Activated CD8-positive, alpha-beta memory T cell treated with anti-CD3 and anti-CD28 coated beads, Interleukin-2, amount 50 U/mL, for 24 hours (primary cell): Measurements from ENCODE around the gene HECTD2.
"Not testable (repeated sequence)": the region's sequence is repeated elsewhere in the genome, so short reads cannot be mapped to it uniquely, and the experiment has no call there.

Experiments used
- DNase-seq: peaks from one replicate; pipeline ENCODE4 v3.0.0-alpha.2; 2020; ENCODE audit errors: extremely low read depth

Gene HECTD2

GRCh38 chr10:91474009-91474408 is 63.9 kb downstream of the HECTD2 start:
- no peak for DNase-seq

GRCh38 chr10:91477236-91477635 is 67.1 kb downstream of the HECTD2 start:
- DNase-seq = no peak

GRCh38 chr10:91479583-91479982 is 69.4 kb downstream of the HECTD2 start:
- DNase-seq = no peak

GRCh38 chr10:91487911-91488582 is 77.9 kb downstream of the HECTD2 start:
- DNase-seq = no peak

DNA sequence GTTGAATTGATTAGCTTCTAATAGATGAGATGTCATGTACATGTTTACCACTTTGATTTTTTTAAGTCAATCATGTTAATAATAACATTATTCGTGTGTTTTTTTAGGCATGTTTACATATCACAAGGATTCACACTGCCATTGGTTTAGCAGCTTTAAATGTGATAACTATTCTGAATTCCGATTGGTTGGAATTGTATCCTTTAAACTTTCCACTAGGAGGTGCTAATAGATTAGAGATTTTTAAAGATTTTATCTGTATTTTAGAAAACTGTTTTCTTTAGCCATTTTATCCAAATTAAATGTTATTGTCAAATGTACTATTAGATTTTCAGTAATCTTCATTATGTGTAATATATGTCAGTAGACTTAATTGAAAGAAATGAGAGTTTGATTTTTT is 83.2 kb downstream of the HECTD2 start:
- no peak for DNase-seq

DNA sequence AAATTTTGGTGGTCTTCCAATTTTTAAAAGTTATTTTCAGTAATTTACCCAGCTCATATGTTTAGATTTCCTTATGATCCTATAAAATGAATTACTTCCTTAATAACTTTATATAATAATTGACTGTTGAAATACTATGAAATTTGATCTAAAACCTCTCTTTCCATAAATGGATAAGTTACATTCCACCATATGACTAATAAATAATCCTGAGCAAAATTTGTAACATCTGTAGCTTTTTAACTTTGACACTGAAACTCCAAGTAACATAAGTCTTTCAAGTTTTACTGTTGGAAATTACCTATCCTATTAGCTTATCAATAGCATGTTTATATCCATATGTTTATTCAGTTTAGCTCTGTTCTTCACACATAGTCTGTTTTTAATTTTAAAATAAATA is 85.3 kb downstream of the HECTD2 start:
- DNase-seq = no peak

DNA sequence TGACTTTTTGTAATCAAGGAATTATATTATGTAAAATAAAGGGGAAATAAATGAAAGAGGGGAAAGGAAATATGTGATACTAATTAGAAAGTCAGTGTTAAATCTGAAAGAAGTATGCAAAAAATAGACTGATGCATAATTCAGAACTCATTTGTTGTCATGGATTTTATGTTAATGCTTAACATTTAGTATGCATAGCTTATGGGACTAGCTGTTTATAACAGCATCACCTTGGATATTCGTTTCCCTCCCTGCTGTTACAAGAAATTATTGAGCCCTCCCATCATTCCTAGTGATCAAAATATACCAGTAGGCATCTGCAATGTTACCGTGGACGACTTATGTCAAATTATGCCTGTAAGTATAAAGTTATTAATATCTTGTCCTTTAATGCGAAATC is 85.9 kb downstream of the HECTD2 start:
- DNase-seq = no peak

GRCh38 chr10:91511549-91512330 is 101.6 kb downstream of the HECTD2 start:
- DNase-seq = no peak

- DNase-seq = no peak
These were observed 102.3 kb downstream of the HECTD2 start for GRCh38 chr10:91512458-91512857.

DNA sequence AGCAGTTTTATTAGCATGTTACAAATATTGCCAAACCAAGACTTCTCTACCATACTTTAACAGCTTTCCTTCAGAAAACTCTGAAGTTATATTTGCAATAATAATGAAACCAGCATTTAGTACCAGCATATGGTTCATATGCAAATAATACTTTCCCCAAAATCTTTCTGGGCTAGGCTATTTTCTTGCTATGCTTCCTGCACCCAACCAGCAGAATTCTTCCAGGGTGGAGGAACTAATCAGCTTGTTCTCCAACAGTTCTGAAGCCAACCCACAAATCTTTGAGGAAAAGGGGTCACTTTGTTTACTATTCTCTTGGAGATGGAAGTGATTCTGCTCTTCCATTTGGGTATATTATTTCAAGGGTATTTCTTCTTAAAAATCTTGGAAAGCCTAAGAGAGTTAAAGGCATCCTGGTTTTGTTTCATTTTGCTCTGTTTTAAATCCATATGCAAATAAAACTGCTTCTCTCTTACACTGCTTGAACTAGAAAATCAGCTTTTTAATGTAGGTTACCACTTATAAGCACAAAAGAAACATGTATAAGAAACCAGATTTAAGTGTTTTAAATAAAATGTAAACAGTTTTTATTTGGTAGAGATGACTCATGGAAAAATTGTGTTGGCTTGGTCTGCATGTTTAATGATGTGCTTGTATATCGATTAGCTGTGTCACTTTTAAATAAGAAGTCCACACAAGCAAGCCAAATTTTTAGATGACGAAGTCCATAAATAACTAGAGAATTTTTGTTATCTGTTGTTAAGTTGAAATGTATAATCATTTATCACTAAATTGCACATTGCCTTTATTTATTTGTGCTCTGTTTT is 103.7 kb downstream of the HECTD2 start:
- no peak for DNase-seq

DNA sequence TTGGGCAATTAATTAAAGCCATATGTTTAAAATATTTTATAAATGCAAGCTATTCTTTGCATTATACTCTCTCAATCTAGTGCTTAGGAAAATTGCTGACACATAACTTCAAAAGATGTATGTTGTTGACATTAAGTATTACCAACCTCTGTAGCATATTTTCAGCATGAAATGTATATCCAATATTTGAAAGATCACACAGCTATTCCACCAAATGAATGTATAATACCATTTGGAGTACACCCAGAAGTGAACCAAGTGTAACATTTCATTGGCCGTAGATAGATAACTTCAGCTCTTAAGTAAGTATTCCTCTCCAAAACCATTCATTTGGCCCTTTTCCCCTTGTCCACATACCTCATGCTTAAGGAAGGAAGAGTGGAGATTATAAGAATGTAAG is 104.6 kb downstream of the HECTD2 start:
- no peak for DNase-seq

DNA sequence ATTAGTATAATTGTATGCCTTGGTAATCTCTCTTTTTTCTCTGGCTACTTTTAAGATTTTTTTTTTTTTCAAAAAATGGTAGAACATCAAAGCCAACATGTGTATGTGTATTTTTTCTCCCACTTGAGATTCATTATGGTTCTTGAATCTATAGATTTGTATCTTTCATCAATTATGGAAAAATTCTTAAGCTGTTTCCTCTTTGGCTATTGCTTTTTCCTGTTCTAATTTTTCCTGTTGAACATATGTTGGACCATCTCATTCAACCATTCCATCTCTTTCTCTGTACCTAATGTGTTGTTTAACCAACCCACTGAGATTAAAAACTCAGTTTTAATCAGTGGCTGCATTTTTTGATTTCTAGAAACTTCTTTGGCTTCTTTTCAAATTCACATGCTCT is 107.2 kb downstream of the HECTD2 start:
- no peak for DNase-seq

GRCh38 chr10:91519899-91520514 is 109.9 kb downstream of the HECTD2 start:
- no peak for DNase-seq

DNA sequence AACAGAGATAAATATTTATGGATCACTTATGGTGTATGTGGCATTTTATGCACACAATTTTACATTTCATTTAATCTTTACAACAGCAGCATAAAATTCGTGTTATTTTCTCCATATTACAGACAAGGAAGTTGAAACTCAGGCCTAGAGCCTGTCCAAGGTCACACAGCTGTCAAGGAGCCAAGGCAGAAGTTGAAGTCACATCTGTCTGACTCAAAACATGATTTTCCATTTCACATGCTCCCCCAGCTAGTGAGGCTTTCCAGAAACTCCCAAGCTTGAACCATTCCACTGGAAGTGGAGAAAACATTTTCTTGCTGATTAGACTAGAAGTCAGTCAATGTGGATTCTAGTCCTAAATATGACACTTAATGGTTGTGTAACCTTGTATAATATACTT is 110.5 kb downstream of the HECTD2 start:
- no peak for DNase-seq

GRCh38 chr10:91521439-91521838 is 111.3 kb downstream of the HECTD2 start:
- DNase-seq = no peak

GRCh38 chr10:91525896-91526712 is 116.0 kb downstream of the HECTD2 start:
- DNase-seq = no peak

- no peak for DNase-seq
These were observed 117.9 kb downstream of the HECTD2 start for GRCh38 chr10:91528080-91528479.

DNA sequence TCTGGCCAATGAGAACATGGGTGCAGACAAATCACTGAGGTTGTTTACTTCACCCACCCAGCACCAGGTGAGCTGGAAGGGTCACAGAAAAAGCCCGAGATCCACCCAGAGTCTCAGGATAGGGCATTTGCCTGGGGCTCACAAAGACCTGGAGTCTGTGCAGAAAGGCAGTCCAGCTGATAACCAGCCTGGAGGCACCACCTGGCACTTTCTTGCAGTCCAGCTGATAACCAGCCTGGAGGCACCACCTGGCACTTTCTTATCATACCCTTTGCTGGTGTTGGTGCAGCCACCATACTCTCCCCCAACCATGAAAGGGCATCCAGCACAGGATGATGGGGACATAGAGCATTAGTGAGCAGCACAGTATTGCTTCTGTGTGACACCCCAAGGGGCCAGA is 118.6 kb downstream of the HECTD2 start:
- DNase-seq = no peak

GRCh38 chr10:91534789-91535188 is 124.6 kb downstream of the HECTD2 start:
- DNase-seq = not testable (repeated sequence)

DNA sequence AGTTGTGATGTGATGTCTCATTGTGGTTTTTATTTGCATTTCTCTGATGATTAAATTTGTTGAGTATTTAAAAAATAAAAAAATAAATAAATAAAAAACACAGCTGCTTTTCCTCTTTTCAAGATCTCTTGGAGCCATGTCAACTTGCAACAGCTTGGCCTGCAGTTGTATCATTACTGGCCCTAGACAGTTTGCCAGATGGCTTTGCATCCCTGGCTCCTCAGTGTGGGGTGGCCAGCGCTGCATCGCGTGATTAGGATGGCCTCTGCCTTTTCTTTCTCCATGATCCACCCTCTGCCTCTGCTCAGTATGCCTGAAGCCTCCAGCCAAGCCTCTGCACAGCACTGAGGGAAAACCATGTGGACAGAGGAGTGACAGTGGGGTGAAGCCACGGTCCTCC is 126.0 kb downstream of the HECTD2 start:
- no peak for DNase-seq

DNA sequence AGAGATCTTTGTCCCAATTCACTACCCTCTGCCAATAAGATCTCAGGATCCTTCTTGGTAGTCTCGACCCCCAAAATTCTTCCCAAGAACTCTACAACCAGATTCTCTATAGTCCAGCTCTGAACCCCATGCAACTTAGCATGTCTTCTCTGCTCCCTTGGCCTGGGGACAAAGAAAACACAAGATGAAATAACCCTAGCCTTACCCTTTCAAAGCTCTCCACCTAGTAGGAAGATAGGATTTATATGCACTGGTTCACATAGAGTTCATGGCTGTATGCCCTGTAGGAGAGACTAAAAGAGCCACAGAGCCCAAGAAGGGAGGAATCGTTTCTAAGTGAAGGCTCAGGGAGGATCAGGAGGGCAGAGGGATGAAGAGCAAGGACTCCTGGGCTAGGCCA is 126.6 kb downstream of the HECTD2 start:
- no peak for DNase-seq
